Measurements from ENCODE around the gene PNMA1.
A peak's percentile ranks its signal among the peaks of the same experiment; 100 is the strongest.

Gene PNMA1

DNA sequence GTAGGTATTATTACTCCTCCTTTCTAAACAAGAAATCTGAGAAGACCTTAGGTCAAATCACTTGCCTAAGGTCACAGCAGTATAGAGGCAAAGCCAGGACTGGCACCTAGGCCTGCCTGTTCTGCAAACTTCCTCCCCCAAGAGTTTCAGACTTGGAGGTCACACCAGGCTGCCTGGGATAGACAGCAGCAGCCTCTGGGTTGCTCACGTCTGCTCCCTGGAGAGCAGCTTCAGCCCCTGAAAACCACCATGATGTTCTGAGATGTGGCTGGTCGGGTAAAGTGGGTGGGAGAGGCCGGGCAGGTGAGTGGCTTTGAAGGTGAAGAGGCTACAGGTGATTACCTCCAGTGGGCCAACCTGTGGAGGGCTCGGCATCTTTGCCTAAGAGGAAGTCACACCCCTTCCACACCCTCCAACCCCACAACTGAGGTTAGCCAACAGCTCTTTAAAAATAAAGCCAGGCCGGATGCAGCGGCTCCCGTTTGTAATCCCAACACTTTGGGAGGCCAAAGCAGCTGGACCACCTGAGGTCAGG, 37.0 kb upstream of the PNMA1 start:
- no peak for DNase-seq (ENCODE audit: low read depth in 2 of 2)

DNA sequence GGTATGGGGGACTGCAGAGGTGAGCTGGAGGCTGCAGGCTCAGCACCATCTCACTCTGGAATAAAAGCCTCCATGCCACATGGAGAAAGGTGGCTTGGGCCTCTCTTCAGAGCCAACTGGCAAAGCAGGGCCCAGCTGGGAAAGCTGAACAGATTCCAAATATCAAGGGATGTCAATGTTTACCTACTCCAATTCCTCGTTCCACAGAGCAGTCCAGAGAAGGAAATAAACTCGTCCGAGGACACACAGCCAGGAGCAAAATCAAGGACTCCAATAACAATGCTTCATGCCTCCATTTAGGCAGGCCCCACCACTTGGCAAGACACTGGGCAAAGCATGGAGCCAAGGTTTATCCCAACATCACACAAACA, 36.3 kb upstream of the PNMA1 start:
- no peak for DNase-seq (ENCODE audit: low read depth in 2 of 2)

DNA sequence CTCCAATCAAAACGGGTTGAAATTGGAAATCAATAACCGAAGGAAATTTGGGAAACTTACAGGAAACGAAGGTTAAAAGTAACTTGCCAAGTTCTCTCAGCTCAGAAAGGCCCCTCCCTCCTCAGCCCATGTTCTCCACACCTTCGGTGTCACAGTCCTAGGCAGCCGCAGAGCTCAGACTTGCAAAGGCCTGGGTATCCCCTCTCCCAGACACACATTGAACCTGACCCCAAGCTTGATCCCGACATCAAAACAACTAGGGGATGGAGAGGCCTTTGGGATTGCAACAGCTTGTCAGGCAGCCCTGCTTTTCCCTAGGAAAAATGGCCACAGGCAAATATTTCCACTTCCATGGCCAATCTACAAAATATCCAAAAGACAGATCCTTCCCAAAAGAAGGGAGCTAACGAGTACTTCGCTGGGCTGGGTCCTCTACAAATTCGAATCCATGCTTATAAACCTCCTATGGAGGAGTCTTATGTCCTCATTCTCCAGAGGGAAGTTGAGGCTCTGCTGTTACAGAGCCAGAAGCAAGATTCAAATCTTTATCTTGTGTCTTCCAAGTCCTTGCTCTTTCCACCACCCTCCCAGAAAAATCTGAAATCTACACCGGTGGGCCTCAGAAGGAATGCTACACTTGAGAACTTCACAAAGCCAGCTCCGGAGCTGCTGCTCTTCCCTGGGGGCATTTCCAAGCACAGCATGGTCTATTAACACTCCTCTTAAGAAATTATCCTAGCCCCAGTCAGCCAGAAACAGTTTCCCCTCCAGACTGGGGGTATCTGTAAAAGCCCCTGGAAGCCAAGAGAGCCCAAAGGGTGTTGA, 35.7 kb upstream of the PNMA1 start:
- DNase-seq (ENCODE audit: low read depth in 2 of 2), result no peak

DNA sequence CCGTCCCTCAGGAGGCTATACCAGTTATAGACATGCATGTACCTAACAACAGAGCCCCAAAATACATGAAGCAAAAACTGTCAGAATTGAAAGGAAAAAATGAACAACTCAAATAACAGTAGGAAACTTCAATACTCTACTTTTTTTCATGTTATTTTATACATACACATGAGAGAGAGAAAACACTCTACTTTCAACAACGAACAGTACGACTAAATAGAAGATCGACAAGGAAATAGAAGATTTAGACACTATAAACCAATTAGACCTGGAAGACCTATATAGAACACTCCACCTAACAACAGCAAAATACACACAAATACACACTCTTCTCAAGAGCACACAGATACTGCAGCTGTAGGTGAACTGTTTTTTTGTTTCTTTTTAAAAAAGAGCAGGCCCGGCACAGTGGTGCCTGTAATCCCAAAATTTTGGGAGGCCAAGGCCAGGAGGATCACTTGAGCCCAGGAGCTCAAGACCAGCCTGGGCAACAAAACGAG, 34.7 kb upstream of the PNMA1 start:
- DNase-seq (ENCODE audit: low read depth in 2 of 2), result no peak

- no peak for DNase-seq (ENCODE audit: low read depth in 2 of 2)
Observed at GRCh38 chr14:73747379-73748211, 33.4 kb upstream of the PNMA1 start.

DNA sequence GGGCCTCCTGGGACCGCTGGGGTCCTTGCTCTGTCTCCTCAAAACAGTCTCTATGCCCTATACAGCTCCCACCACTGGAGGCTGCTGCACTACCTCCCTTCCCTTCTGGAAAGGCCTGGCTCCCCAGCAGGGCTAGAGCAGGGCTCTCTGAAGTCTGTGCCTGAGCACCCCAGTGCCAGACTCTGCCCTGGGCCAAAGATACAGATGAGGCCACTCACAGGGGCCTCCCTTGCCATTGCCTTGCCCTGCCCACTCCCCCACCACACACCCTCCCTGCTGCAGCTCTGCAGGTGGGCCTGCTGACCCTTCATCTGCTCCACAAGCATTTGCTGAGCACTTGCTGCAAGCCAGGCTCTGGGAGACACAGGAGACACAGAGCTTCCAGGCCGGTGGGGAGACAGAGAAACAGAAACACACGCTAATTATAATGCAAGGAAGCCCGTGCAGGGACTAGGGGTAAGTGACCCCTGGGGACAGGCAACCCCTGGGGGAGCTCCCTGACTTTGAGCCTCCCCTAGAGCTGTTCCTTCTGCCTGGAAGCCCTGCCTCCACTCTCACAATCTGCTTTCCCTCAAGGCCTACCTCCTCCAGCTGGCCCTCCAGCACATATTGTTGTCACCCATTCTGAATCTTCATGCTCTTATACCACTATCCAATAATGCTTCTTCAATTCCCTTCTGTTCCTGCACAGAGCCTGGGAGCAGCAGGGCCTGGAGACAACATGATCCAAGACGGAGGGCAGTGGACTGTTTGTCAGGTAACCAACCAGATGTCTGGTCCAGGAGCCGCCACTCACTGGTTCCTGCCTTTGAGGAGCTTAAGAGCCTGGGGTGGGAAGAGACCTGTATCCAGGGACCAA, 32.6 kb upstream of the PNMA1 start:
- no peak for DNase-seq (ENCODE audit: low read depth in 2 of 2)

DNA sequence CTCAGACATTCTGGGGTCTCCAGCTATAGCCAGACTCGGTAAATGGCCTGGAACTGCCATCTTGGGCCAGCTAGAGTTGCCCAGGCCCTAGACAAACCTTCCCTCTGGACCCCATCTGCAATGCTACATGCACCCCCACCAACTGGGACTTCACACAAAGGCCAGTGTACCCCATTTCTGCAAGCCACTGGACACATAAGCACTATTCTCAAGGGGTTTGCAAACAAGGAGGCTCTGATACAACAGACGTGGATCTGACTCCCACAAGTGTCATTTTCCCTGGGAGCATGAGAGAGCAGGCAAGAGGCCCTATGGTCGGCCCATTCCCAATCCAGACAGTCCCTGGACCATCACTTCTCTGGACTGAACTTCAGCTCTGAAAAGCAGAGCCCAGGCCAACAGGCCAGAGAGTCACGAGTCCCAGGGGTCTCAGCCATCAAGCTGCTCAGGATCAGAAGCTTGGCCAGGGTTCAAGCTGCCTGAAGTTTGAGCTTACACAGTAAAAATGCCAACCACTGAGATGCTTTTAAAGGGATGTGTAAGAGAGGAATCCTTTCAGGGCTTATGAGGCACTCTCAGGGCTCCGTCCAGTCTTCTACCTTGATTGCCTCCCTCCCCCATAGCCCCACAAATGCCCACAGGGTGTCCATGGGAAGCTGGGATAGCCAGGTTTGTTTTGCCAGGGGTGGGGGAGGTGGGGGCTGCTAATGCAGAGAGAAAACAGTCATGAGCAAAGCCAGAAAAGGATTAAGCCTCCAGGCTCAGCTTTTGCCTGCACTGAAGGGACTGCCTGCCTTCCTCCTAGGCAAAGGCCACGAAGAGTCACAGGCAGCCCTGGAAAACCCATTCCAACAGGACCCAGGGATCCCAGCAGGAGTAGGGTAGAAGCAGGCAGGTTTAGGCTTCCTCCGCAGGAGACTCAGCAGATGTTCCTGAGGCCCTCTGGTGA, 31.7 kb upstream of the PNMA1 start:
- DNase-seq (ENCODE audit: low read depth in 2 of 2), result no peak

GRCh38 chr14:73744874-73745529, 30.8 kb upstream of the PNMA1 start:
- DNase-seq (ENCODE audit: low read depth in 2 of 2), result no peak

GRCh38 chr14:73744175-73744867, 30.1 kb upstream of the PNMA1 start:
- DNase-seq (ENCODE audit: low read depth in 2 of 2), result no peak

GRCh38 chr14:73743431-73743931, 29.3 kb upstream of the PNMA1 start:
- DNase-seq (ENCODE audit: low read depth in 2 of 2), result peak in 1 of 2 donors; percentile 52

GRCh38 chr14:73742520-73743238, 28.5 kb upstream of the PNMA1 start:
- no peak for DNase-seq (ENCODE audit: low read depth in 2 of 2)

DNA sequence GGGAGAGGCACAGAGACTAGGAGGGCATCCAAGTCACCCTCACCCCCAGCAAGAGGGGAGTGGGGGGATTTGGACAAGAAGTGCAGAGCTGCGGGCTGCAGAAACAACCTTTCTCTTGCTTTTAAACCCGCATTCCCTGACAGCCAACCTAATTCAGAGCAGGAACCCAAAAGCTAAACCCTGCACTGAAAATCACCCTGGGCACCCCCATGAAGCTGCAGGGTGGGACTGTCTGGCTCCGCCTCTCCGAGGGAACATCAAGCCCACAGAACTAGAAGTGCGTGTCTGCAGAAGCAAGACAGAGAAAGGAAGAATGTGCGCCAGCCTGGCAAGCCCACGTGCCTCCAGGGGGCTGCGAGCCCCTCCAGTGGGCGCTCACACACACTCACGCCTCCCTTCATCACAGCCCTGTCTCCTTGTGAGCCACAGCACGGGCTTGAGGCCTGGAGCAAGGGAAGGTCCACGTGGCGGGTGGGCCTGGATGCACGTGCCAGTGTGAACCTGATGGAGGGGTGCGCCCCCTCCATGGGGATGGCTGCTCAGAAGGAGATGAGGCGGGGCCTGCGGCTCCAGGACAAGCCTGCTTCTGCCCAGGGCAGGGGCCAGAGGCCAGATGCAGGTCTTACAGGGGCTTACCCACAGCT, 27.8 kb upstream of the PNMA1 start:
- no peak for DNase-seq (ENCODE audit: low read depth in 2 of 2)

DNA sequence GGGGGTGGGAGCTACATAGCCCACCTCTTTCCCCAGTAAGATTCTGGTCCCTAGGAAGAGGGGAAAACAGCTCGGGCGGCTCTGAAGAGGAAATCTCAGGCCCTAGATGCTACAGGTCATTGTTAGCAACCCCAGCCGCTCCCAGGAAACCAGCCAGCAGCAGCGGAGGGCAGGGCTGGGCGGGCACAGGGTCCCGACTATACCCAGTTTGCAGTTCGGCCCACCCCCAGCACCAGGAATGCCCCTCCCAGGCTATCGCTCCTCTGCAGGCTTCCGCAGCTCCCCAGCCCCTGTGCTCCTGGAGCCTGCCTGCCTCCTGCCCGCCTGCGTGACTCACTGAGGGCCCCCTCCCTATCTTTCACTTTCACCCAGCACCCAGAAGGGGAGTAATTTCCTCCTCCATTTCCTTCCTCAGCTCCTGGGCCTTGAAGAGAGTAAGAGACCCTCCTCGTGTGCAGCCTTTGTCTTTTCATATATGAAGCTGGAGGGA, 27.2 kb upstream of the PNMA1 start:
- peak in 1 of 2 donors; percentile 56 for DNase-seq (ENCODE audit: low read depth in 2 of 2)

DNA sequence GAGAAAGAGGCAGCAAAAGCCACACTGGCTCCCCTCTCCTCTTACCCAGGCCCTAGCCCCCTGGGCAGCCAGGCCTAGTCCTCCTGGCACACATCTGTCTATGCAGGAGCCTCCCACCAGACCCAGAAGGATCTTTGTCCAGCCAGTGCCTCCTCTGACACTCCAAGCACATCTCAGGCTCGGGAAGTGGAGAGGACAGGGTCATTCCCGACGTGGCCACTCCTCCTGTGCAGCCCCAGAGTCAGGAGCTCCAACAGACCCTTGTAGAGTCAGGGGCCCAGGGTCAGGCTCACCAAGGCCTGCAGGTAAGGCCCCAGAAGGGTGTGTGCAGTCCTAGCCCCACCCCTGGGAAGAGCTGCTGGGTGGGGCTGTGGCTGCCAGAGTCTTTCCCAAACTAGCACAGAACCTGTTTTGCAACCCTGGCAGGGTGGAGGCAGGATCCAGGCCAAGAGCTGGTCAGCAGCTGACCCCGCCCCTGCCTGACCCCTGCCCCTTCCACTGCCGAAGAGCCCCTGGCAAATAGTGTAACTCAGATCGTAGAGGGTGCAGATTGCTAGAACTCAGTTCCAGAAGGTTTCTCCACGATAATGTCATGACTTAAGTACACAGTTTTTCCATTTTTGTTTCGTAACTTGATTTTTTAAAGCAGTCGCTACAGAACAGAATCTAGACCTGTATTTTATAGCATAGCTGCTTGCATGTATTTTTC, 26.6 kb upstream of the PNMA1 start:
- DNase-seq (ENCODE audit: low read depth in 2 of 2), result no peak

- DNase-seq (ENCODE audit: low read depth in 2 of 2), result no peak
Observed at GRCh38 chr14:73739899-73740617, 25.9 kb upstream of the PNMA1 start.

GRCh38 chr14:73739174-73739898, 25.2 kb upstream of the PNMA1 start:
- no peak for DNase-seq (ENCODE audit: low read depth in 2 of 2)
